NCI-H146 treated with DMSO at 0.1 percent for 48 hours (cell line): ENCODE results near the gene NMNAT2.

Experiments used
- DNase-seq: peaks from one replicate; lab custom pipeline; 2025; ENCODE audit not compliant: unreplicated experiment; lab: John Stamatoyannopoulos, UW

The NMNAT2 gene

GRCh38 chr1:183318433-183318832 is 99.7 kb downstream of the NMNAT2 start:
- DNase-seq, result no peak

GRCh38 chr1:183315991-183316758 is 102.0 kb downstream of the NMNAT2 start:
- DNase-seq, result no peak

- DNase-seq, result no peak
These were observed 105.1 kb downstream of the NMNAT2 start for GRCh38 chr1:183313063-183313462.

- DNase-seq, result no peak
These were observed 107.3 kb downstream of the NMNAT2 start for GRCh38 chr1:183310753-183311479.

- DNase-seq, result no peak
These were observed 109.5 kb downstream of the NMNAT2 start for GRCh38 chr1:183308719-183309118.

GRCh38 chr1:183306317-183307042 is 111.7 kb downstream of the NMNAT2 start:
- no peak for DNase-seq

GRCh38 chr1:183304440-183305107 is 113.6 kb downstream of the NMNAT2 start:
- DNase-seq, result peak; percentile 91

GRCh38 chr1:183303901-183304300 is 114.3 kb downstream of the NMNAT2 start:
- peak; percentile 7 for DNase-seq

GRCh38 chr1:183303323-183303645 is 114.9 kb downstream of the NMNAT2 start:
- DNase-seq, result no peak

- no peak for DNase-seq
These were observed 115.5 kb downstream of the NMNAT2 start for GRCh38 chr1:183302452-183303322.

- DNase-seq, result no peak
These were observed 116.9 kb downstream of the NMNAT2 start for GRCh38 chr1:183301239-183301638.

- no peak for DNase-seq
These were observed 117.4 kb downstream of the NMNAT2 start for GRCh38 chr1:183300828-183301227.

- DNase-seq, result no peak
These were observed 117.8 kb downstream of the NMNAT2 start for GRCh38 chr1:183300395-183300794.

- no peak for DNase-seq
These were observed 121.4 kb downstream of the NMNAT2 start for GRCh38 chr1:183296782-183297181.

GRCh38 chr1:183295521-183295920 is 122.7 kb downstream of the NMNAT2 start:
- no peak for DNase-seq

GRCh38 chr1:183293876-183294275 is 124.3 kb downstream of the NMNAT2 start:
- DNase-seq, result no peak

- no peak for DNase-seq
These were observed 124.9 kb downstream of the NMNAT2 start for GRCh38 chr1:183293241-183293640.

- DNase-seq, result no peak
These were observed 126.2 kb downstream of the NMNAT2 start for GRCh38 chr1:183291802-183292514.

- DNase-seq, result no peak
These were observed 126.9 kb downstream of the NMNAT2 start for GRCh38 chr1:183291216-183291762.
